Osteocyte (in vitro differentiated cells): Measurements from ENCODE around the gene SEMA4C. TPM values are rescaled to one million over a fixed set of nuclear protein-coding genes. Genes with fewer than 3 reads are reported as not detected.

ENCODE experiments used
- DNase-seq: peaks from one replicate; pipeline ENCODE4 v3.0.0; 2021; ENCODE audit warnings: mixed read lengths; ENCODE audit not compliant: unreplicated experiment; ENCODE audit errors: extremely low spot score
- H3K27ac Mint-ChIP-seq: one replicate; pipeline ENCODE4 v1.8.0; 2021; ENCODE audit warnings: mild to moderate bottlenecking, mixed read lengths; ENCODE audit not compliant: unreplicated experiment
- H3K27me3 Mint-ChIP-seq: one replicate; pipeline ENCODE4 v1.8.0; 2021; ENCODE audit warnings: mixed read lengths; ENCODE audit not compliant: unreplicated experiment
- H3K36me3 Mint-ChIP-seq: one replicate; pipeline ENCODE4 v1.8.0; 2021; ENCODE audit warnings: mixed read lengths; ENCODE audit not compliant: unreplicated experiment
- H3K4me1 Mint-ChIP-seq: one replicate; pipeline ENCODE4 v1.8.0; 2021; ENCODE audit warnings: mixed read lengths; ENCODE audit not compliant: unreplicated experiment
- H3K4me3 Mint-ChIP-seq: one replicate; pipeline ENCODE4 v1.8.0; 2021; ENCODE audit warnings: mild to moderate bottlenecking, moderate library complexity, mixed read lengths; ENCODE audit not compliant: unreplicated experiment
- H3K9me3 Mint-ChIP-seq: one replicate; pipeline ENCODE4 v1.8.0; 2021; ENCODE audit warnings: mixed read lengths; ENCODE audit not compliant: unreplicated experiment
- total RNA-seq: library from RNA; stranded (reverse); gene quantifications from 2 replicates; pipeline ENCODE4 v1.2.1, GENCODE V29; 2021
- TF ChIP-seq, protein P1 (sequence below): fragments of 200-600 bp; sonication (generic); IDR thresholded peaks from 2 replicates; pipeline ENCODE4 v1.5.0; 2021; ENCODE audit warnings: antibody characterized with exemption, mild to moderate bottlenecking, moderate library complexity

The SEMA4C gene
- total RNA-seq, 1 donor from 2014 or later, result 33.8 TPM

DNA sequence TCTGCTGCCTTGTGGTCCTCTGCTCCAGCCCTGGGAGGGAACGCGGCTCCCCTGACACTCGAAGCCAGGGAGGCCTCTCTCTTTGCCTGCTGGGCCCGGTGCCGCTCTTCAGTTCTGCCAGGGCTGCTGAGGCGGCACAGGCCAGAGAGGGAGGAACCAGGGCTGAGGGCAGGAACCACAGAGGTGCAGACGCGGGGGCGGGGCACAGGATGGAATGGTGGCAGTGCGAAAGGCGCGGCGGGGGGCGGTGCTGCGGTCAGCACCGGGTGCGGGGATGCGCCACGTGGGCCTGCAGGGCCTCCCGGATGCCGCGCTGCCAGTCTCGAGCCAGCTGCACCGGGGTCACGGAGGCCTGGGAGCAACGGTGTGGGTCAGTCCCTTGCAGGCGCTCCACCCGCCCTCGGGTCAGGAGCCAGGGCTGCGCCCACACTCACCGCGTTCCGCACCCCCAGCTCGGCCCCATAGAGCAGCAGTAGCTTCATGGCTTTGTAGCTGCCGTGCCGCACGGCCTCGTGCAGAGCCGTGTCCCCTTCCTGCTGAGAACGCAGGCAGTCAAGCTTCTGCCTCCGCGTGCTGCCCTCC, 30.5 kb downstream of the SEMA4C start:
- Mint-ChIP-seq H3K4me3 (no peak overlapping the region), H3K4me1 (peaks cover 2% of the 10 kb centered on the region), H3K27me3 (no peaks in the 10 kb centered on the region), H3K27ac (no peak overlapping the region), H3K36me3 (no peaks in the 10 kb centered on the region), H3K9me3 (no peaks in the 10 kb centered on the region)
- DNase-seq, result no peak
- TF ChIP-seq, protein P1, sequence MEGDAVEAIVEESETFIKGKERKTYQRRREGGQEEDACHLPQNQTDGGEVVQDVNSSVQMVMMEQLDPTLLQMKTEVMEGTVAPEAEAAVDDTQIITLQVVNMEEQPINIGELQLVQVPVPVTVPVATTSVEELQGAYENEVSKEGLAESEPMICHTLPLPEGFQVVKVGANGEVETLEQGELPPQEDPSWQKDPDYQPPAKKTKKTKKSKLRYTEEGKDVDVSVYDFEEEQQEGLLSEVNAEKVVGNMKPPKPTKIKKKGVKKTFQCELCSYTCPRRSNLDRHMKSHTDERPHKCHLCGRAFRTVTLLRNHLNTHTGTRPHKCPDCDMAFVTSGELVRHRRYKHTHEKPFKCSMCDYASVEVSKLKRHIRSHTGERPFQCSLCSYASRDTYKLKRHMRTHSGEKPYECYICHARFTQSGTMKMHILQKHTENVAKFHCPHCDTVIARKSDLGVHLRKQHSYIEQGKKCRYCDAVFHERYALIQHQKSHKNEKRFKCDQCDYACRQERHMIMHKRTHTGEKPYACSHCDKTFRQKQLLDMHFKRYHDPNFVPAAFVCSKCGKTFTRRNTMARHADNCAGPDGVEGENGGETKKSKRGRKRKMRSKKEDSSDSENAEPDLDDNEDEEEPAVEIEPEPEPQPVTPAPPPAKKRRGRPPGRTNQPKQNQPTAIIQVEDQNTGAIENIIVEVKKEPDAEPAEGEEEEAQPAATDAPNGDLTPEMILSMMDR, result no peak

DNA sequence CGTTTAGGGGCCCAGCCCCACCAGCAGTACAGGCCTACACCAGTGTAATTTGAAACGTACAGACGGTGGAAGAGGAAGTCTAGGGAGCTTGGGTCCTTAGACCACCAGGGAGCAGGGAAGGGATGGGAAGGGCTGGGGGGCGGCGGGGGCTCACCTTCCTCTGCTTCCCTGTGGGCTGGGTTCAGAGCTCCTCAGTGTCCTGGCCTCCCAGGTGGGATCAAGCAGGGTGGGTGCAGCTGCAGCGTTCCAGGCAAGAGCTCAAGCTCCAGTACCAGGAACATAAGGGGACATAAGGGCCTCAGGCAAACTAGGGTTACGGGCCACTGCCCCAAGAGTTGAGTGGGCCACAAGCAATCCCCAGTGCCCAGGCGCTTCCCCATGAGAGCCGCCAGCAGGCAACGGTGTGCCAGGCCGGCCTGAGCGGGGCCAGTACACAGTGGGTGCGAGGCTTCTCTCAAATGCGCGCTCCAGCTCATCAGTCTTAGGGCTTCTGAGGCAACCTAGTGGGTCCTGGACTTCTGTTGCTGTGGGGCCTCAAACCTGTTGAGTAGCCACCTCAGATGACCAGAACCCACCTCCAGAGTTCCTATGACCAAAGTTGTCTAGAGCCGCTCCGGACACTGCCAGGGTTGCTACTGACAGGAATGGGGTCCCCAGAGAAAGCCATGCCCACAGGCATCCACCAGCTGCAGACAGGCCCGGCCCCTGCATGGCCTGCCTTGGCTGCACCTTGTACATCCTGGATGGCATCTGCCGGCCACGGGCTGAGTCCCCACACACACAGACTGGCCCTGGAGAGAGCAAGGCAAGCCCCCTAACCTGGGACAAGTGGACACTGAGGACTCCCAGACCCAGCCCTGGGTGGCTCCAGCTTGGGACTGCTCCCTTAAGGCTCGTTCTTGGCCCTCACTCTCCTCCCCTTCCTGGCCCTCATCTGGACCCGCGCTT, 31.3 kb downstream of the SEMA4C start:
- no peaks in the 10 kb centered on the region for H3K9me3 Mint-ChIP-seq
- DNase-seq, result no peak
- H3K4me3 Mint-ChIP-seq, result no peak overlapping the region
- no peaks in the 10 kb centered on the region for H3K27me3 Mint-ChIP-seq
- peaks cover 2% of the 10 kb centered on the region for H3K4me1 Mint-ChIP-seq
- no peak overlapping the region for H3K27ac Mint-ChIP-seq
- no peaks in the 10 kb centered on the region for H3K36me3 Mint-ChIP-seq
- TF ChIP-seq, protein P1, result no peak

DNA sequence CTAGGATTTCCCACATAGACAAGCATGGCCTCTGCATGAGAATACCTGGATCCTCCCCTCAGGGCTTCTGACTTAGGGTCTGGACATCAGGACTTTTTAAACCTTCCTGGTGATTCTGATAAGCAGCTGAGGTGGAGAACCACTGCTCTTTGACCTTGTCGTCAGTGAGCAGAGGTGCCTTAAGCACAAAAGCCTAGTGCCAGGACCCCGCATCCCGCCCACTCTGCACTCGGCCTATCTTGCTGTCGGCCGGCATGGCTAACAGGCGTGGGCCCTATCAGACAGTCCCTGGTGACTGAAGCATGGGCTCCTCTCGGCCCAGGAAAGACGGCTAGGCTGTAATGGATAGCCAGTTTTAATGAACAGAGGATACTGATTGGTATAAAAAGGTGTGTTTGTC, 32.3 kb downstream of the SEMA4C start:
- TF ChIP-seq, protein P1, result no peak
- H3K27ac Mint-ChIP-seq, result no peak overlapping the region
- no peak overlapping the region for H3K4me3 Mint-ChIP-seq
- no peaks in the 10 kb centered on the region for H3K27me3 Mint-ChIP-seq
- H3K36me3 Mint-ChIP-seq, result no peaks in the 10 kb centered on the region
- H3K4me1 Mint-ChIP-seq, result peaks cover 13% of the 10 kb centered on the region
- no peaks in the 10 kb centered on the region for H3K9me3 Mint-ChIP-seq
- no peak for DNase-seq

DNA sequence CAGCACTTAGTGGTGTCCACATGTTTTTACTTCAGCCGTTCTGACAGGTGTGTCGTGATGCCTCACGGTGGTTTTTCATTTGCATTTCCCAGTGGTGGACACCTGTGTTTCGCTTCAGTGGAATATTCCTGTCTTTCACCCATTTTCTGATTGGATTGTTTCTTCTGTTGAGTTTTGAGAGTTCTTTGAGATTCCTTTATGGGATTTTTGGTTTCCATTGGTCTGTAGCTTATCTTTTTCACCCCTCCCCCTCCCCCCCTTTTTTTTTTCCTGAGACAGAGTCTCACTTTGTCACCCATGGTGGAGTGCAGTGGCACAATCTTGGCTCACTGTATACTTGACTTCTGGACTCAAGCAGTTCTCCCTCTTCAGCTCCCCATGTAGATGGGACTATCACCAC, 34.0 kb downstream of the SEMA4C start:
- Mint-ChIP-seq H3K36me3 (no peaks in the 10 kb centered on the region), H3K4me3 (no peak overlapping the region)
- DNase-seq, result no peak

More for the DNA sequence above, 34.0 kb downstream of the SEMA4C start:
- TF ChIP-seq, protein P1, result no peak
- Mint-ChIP-seq H3K9me3 (no peaks in the 10 kb centered on the region), H3K27ac (no peak overlapping the region), H3K27me3 (no peaks in the 10 kb centered on the region), H3K4me1 (peaks cover 11% of the 10 kb centered on the region)
